Parathyroid adenoma (tissue), 2 donors: Measurements from ENCODE around the gene SEMG2.

Experiments used
- H2AFZ ChIP-seq: fragments of 300-600 bp; sonication (generic); one replicate; pipeline ENCODE4 v1.7.0; 2017; ENCODE audit warnings: antibody characterized with exemption, mild to moderate bottlenecking
- H3K27ac ChIP-seq: fragments of 300-600 bp; sonication (generic); one replicate; pipeline ENCODE4 v1.7.0; 2017
- H3K27me3 ChIP-seq: fragments of 300-600 bp; sonication (generic); one replicate; pipeline ENCODE4 v1.7.0; 2017; ENCODE audit warnings: low read length; ENCODE audit not compliant: control insufficient read depth, insufficient read depth
- H3K36me3 ChIP-seq: fragments of 300-600 bp; sonication (generic); one replicate; pipeline ENCODE4 v1.7.0; 2017; ENCODE audit warnings: low read length; ENCODE audit not compliant: control insufficient read depth, insufficient read depth
- H3K4me1 ChIP-seq: fragments of 300-600 bp; sonication (generic); one replicate; pipeline ENCODE4 v1.7.0; 2017; ENCODE audit warnings: control low read depth
- H3K4me2 ChIP-seq: fragments of 300-600 bp; sonication (generic); one replicate; pipeline ENCODE4 v1.7.0; 2017; ENCODE audit warnings: low read length
- H3K4me3 ChIP-seq: fragments of 300-600 bp; sonication (generic); one replicate; pipeline ENCODE4 v1.7.0; 2017; ENCODE audit warnings: low read depth, low read length
- H3K79me2 ChIP-seq: fragments of 300-600 bp; sonication (generic); one replicate; pipeline ENCODE4 v1.7.0; 2017; ENCODE audit warnings: control low read depth
- H3K9ac ChIP-seq: fragments of 300-600 bp; sonication (generic); one replicate; pipeline ENCODE4 v1.7.0; 2017; ENCODE audit warnings: mild to moderate bottlenecking
- H3K9me3 ChIP-seq: fragments of 300-600 bp; sonication (generic); one replicate; pipeline ENCODE4 v1.7.0; 2017; ENCODE audit warnings: low read length; ENCODE audit not compliant: control insufficient read depth
- TF ChIP-seq, protein P1 (sequence below): fragments of 300-600 bp; sonication (generic); IDR thresholded peaks from one replicate; pipeline ENCODE4 v1.7.0; 2017; ENCODE audit warnings: antibody characterized with exemption, mild to moderate bottlenecking
- donor health status: primary hyperparathyroidism.

SEMG2 gene

DNA sequence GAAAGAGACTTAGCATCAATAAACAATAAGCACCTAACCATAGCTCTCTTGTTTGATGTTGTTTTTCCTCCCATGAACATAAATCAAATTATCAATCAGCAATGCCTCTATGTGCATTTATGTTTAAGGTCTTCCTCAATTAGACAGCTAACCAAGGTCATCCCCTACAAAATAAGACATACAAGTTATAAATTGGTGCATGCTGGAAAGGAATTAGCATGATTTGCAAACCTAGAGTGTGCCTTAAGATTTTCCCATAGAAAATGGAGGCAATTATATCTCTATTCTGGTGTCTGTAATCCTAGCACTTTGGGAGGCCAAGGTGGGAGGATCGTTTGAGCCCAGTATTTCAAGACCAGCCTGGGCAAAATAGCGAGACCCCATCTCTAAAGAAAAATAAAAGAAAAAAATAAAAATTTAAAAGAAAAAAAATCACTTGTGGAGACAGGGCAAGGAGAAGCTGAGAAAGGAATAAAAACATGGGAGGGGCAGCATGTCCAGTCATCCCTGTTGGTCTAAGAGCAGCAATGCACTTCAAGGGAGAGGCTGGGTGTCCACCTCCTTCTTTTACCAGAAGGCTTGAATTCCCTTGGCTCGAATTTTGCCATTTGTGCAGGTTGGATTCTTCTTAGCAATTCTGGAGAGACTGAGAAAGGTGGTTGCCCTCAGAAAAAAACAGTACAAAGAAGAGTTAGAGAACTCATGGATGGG lies 42.5 kb downstream of the SEMG2 start:
- Histone ChIP-seq H3K27me3 (no peaks in the 10 kb centered on the region), H3K9ac (no peak overlapping the region), H3K27ac (no peak overlapping the region), H3K4me2 (no peak overlapping the region), H3K4me3 (no peak overlapping the region), H3K36me3 (no peaks in the 10 kb centered on the region), H3K4me1 (no peaks in the 10 kb centered on the region), H3K9me3 (no peaks in the 10 kb centered on the region), H2AFZ (no peak overlapping the region), H3K79me2 (no peaks in the 10 kb centered on the region)
- TF ChIP-seq, protein P1, sequence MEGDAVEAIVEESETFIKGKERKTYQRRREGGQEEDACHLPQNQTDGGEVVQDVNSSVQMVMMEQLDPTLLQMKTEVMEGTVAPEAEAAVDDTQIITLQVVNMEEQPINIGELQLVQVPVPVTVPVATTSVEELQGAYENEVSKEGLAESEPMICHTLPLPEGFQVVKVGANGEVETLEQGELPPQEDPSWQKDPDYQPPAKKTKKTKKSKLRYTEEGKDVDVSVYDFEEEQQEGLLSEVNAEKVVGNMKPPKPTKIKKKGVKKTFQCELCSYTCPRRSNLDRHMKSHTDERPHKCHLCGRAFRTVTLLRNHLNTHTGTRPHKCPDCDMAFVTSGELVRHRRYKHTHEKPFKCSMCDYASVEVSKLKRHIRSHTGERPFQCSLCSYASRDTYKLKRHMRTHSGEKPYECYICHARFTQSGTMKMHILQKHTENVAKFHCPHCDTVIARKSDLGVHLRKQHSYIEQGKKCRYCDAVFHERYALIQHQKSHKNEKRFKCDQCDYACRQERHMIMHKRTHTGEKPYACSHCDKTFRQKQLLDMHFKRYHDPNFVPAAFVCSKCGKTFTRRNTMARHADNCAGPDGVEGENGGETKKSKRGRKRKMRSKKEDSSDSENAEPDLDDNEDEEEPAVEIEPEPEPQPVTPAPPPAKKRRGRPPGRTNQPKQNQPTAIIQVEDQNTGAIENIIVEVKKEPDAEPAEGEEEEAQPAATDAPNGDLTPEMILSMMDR: no peak

DNA sequence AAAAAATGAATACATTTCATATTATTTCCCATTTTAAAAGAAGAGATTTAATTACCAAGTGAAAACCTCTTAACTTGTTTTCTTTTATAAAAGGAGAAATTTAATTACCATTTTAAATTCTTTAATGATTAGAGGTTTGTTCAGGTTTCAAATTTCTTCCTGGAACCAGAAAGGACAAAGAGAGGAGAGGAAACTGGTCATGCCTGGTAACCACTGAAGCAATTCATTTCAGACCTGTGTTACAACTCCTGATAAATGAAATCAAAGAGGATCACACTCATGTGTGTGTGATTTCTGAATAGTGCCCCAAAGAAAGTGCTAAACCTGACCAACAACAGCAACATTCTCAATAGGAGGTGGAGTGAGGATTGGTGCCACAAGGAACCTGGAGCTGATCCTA lies 45.8 kb downstream of the SEMG2 start:
- no peaks in the 10 kb centered on the region for H3K36me3 ChIP-seq
- H3K4me3 ChIP-seq: no peak overlapping the region
- no peaks in the 10 kb centered on the region for H3K9me3 ChIP-seq
- no peaks in the 10 kb centered on the region for H3K4me1 ChIP-seq
- no peaks in the 10 kb centered on the region for H3K79me2 ChIP-seq
- H3K27ac ChIP-seq: no peak overlapping the region
- H3K27me3 ChIP-seq: no peaks in the 10 kb centered on the region
- no peak overlapping the region for H3K9ac ChIP-seq
- H2AFZ ChIP-seq: no peak overlapping the region
- no peak overlapping the region for H3K4me2 ChIP-seq
- TF ChIP-seq, protein P1: no peak

DNA sequence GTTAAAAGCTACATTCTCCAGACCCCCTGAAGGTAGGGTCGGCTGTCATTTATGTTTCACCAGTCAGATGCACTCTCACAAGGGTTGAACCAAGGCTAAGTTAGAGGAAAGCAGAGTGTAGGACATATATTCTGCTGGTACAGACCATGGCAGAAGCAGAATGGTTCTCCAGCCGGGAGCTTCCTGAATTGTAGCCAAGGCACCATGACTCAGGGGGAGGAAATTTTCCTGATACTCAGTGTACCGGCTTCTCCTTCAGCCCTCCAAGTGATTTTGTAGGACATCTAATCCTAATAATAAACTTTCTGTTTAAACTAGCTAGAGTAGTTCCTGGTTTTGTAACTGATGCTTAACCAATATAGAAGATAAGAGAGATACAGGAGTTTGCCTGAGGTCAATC lies 47.4 kb downstream of the SEMG2 start:
- H3K9me3 ChIP-seq: no peaks in the 10 kb centered on the region
- no peak overlapping the region for H3K27ac ChIP-seq
- H3K4me3 ChIP-seq: no peak overlapping the region
- TF ChIP-seq, protein P1: no peak
- no peaks in the 10 kb centered on the region for H3K27me3 ChIP-seq
- no peak overlapping the region for H3K4me2 ChIP-seq
- no peak overlapping the region for H3K9ac ChIP-seq
- H3K4me1 ChIP-seq: no peaks in the 10 kb centered on the region
- H3K36me3 ChIP-seq: no peaks in the 10 kb centered on the region
- no peak overlapping the region for H2AFZ ChIP-seq
- H3K79me2 ChIP-seq: no peaks in the 10 kb centered on the region

DNA sequence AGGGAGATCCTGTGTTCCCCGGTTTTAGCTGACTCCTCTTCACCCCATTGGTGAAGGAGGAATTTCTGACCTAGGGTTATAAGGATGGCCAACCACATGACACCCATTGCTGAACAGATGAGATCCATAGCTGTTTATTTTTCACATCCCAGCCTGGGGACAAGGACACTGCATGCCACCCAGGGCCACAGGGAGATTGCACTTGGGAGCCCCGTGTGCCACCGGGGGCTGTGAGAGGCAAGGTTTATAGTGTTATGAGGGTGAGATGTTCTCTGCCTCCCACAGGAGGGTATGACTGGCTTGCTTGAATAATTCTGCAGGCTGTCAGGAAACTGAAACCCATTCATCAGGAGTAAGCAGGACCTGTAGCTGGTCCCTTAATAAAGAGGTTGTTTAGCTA lies 47.9 kb downstream of the SEMG2 start:
- Histone ChIP-seq H3K36me3 (no peaks in the 10 kb centered on the region), H3K4me2 (no peak overlapping the region), H3K4me1 (no peaks in the 10 kb centered on the region), H3K4me3 (no peak overlapping the region), H3K27ac (no peak overlapping the region), H3K79me2 (no peaks in the 10 kb centered on the region), H3K27me3 (no peaks in the 10 kb centered on the region), H3K9me3 (no peaks in the 10 kb centered on the region), H2AFZ (no peak overlapping the region), H3K9ac (no peak overlapping the region)
- TF ChIP-seq, protein P1: no peak

DNA sequence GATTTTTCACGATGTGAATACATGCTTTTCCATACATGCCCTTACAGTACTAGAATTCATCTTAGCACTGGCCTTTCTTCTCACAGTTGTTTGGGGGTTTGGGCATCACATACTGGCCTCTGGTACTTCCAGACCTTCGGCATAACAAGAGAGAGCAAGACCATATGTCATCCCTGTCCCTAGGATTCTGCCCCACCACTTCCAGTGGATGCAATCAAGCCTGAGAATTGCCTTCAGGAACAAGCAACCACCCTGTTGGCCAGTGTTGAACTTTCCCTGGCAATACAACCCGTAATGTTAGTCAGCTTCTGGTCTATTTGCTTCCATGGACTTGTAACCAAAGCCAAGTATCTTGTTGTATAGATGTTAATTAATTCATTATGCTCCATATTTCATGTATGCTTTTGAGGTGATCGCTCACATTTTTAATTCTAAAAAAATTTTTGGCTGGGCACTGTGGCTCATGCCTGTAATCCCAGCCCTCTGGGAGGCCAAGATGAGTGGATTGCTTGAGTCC lies 48.6 kb downstream of the SEMG2 start:
- TF ChIP-seq, protein P1: no peak

More for the DNA sequence above, 48.6 kb downstream of the SEMG2 start:
- H3K36me3 ChIP-seq: no peaks in the 10 kb centered on the region
- H3K27ac ChIP-seq: no peak overlapping the region
- H3K27me3 ChIP-seq: no peaks in the 10 kb centered on the region
- H3K9me3 ChIP-seq: no peaks in the 10 kb centered on the region
- H2AFZ ChIP-seq: no peak overlapping the region
- H3K79me2 ChIP-seq: no peaks in the 10 kb centered on the region
- no peaks in the 10 kb centered on the region for H3K4me1 ChIP-seq
- no peak overlapping the region for H3K9ac ChIP-seq
- H3K4me2 ChIP-seq: no peak overlapping the region
- H3K4me3 ChIP-seq: no peak overlapping the region
